Stimulated activated CD4-positive, alpha-beta T cell treated with anti-CD3 and anti-CD28 coated beads, Interleukin-1b, Interleukin-23, amount 100 ng/mL, for 48 hours (primary cell): ENCODE measurements around the gene DSTYK.
A peak's percentile ranks its signal among the peaks of the same experiment; 100 is the strongest.
"Not testable (repeated sequence)": the region's sequence is repeated elsewhere in the genome, so short reads cannot be mapped to it uniquely, and the experiment has no call there.

ENCODE experiments used
- DNase-seq: peaks from one replicate; pipeline ENCODE4 v3.0.0-alpha.2; 2020

Gene DSTYK

GRCh38 chr1:205169248-205169647 lies 42.3 kb downstream of the DSTYK start:
- DNase-seq = no peak

- no peak for DNase-seq
These were observed 43.2 kb downstream of the DSTYK start for GRCh38 chr1:205168291-205168690.

- DNase-seq = no peak
These were observed 49.2 kb downstream of the DSTYK start for GRCh38 chr1:205162301-205162700.

- no peak for DNase-seq
These were observed 50.4 kb downstream of the DSTYK start for GRCh38 chr1:205161076-205161475.

GRCh38 chr1:205158048-205158616 lies 53.4 kb downstream of the DSTYK start:
- no peak for DNase-seq

- DNase-seq = not testable (repeated sequence)
These were observed 55.7 kb downstream of the DSTYK start for GRCh38 chr1:205155665-205156377.

- DNase-seq = no peak
These were observed 59.0 kb downstream of the DSTYK start for GRCh38 chr1:205152505-205152904.

- no peak for DNase-seq
These were observed 60.7 kb downstream of the DSTYK start for GRCh38 chr1:205150651-205151428.

- DNase-seq = no peak
These were observed 64.2 kb downstream of the DSTYK start for GRCh38 chr1:205147191-205147835.

- no peak for DNase-seq
These were observed 66.8 kb downstream of the DSTYK start for GRCh38 chr1:205144751-205145150.

GRCh38 chr1:205144046-205144720 lies 67.3 kb downstream of the DSTYK start:
- DNase-seq = no peak

GRCh38 chr1:205142102-205142469 lies 69.4 kb downstream of the DSTYK start:
- no peak for DNase-seq

- DNase-seq = peak; percentile 73
These were observed 70.0 kb downstream of the DSTYK start for GRCh38 chr1:205141236-205142101.

- no peak for DNase-seq
These were observed 71.4 kb downstream of the DSTYK start for GRCh38 chr1:205140113-205140512.

- DNase-seq = no peak
These were observed 73.6 kb downstream of the DSTYK start for GRCh38 chr1:205137901-205138300.

GRCh38 chr1:205133287-205133686 lies 78.2 kb downstream of the DSTYK start:
- DNase-seq = no peak

- no peak for DNase-seq
These were observed 82.0 kb downstream of the DSTYK start for GRCh38 chr1:205129447-205130029.

GRCh38 chr1:205128050-205128449 lies 83.5 kb downstream of the DSTYK start:
- no peak for DNase-seq

GRCh38 chr1:205127646-205128045 lies 83.9 kb downstream of the DSTYK start:
- DNase-seq = no peak

- no peak for DNase-seq
These were observed 86.8 kb downstream of the DSTYK start for GRCh38 chr1:205124726-205125125.

- no peak for DNase-seq
These were observed 89.0 kb downstream of the DSTYK start for GRCh38 chr1:205122489-205122882.
